Kidney epithelial cell (primary cell): ENCODE data around the gene ESYT3. TPM values are rescaled to one million over a fixed set of nuclear protein-coding genes. Genes with fewer than 3 reads are reported as not detected.
"Not testable (repeated sequence)": the region's sequence is repeated elsewhere in the genome, so short reads cannot be mapped to it uniquely, and the experiment has no call there.

Experiments used
- DNase-seq: peaks from one replicate; pipeline ENCODE4 v3.0.0-alpha.2; 2010; ENCODE audit warnings: low read depth
- H3K27me3 ChIP-seq: 2 replicates; pipeline ENCODE4 v1.6.0; 2011; ENCODE audit warnings: low read length; ENCODE audit not compliant: control insufficient read depth, insufficient read depth
- H3K36me3 ChIP-seq: 2 replicates; pipeline ENCODE4 v1.5.1; 2011; ENCODE audit warnings: low read length; ENCODE audit not compliant: control insufficient read depth, insufficient read depth
- H3K4me3 ChIP-seq: 2 replicates; pipeline ENCODE4 v1.5.1; 2011; ENCODE audit warnings: low read depth, mild to moderate bottlenecking, control low read depth, low read length
- total RNA-seq: library from RNA; depleted of rRNA; stranded (reverse); fragments of >200 nt; gene quantifications from 2 replicates; pipeline ENCODE4 v1.2.3, GENCODE V29; 2015
- TF ChIP-seq, protein P1 (sequence below): IDR thresholded peaks from 2 replicates; pipeline ENCODE4 v1.5.1; 2011; ENCODE audit warnings: mild to moderate bottlenecking, moderate library complexity, low read length, control low read depth, inconsistent platforms; ENCODE audit not compliant: insufficient read depth, poor library complexity, severe bottlenecking

Gene ESYT3
- total RNA-seq, 1 donor from 2014 or later: 1.9 TPM

DNA sequence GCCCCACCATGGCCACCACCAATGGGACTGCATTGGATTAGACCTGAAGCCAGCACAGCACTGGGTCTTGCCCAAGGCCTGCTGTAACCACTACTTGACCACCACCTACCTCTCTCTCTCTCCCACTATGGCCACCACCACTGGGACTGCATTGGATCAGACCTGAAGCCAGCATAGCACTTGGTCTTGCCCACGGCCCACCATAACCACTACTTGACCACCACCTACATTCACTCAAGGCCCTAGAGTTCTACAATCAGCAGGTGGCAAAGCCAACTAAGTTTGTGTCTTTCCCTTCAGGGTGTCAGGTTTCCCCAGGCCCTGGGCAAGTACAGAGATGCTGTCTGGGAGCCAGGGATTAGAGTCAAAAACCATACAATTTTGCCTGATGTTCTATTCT, 57.6 kb downstream of the ESYT3 start:
- Histone ChIP-seq H3K4me3 (no peak overlapping the region), H3K27me3 (no peaks in the 10 kb centered on the region)

DNA sequence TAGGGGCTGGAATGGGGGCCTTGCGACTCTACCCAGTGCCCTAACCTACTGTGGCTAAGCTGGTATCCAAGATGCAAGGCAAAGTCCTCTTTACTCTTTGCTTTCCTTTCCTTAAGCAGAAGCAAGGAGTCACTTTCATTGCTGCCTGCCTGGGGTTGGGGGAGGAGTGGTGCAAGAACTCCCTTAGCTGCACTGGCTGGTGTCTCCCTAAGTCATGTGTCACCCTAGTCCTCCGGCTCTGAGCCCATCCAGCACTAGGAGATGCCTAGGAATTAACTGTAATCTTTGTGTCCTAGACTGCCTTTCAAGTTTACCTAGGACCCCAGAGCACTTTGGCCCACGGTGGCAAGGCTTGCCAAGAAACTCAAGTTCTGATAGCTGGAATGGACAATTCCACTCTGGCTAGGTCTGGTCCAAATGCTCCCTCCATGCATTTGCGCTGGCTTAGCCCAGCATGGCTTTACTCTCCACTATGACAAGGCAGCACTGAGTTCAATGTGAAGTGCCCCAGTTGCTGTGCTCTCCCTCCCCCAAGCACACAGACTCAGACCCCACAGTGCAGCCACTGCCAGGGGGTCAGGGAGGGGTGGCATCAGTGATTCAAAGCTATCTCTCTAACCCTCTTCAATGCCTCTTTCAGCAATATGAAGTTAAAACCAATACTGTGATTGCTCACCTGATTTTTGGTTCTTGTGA, 58.7 kb downstream of the ESYT3 start:
- Histone ChIP-seq H3K36me3 (no peaks in the 10 kb centered on the region), H3K27me3 (no peaks in the 10 kb centered on the region), H3K4me3 (no peak overlapping the region)
- no peak for DNase-seq
- TF ChIP-seq, protein P1, sequence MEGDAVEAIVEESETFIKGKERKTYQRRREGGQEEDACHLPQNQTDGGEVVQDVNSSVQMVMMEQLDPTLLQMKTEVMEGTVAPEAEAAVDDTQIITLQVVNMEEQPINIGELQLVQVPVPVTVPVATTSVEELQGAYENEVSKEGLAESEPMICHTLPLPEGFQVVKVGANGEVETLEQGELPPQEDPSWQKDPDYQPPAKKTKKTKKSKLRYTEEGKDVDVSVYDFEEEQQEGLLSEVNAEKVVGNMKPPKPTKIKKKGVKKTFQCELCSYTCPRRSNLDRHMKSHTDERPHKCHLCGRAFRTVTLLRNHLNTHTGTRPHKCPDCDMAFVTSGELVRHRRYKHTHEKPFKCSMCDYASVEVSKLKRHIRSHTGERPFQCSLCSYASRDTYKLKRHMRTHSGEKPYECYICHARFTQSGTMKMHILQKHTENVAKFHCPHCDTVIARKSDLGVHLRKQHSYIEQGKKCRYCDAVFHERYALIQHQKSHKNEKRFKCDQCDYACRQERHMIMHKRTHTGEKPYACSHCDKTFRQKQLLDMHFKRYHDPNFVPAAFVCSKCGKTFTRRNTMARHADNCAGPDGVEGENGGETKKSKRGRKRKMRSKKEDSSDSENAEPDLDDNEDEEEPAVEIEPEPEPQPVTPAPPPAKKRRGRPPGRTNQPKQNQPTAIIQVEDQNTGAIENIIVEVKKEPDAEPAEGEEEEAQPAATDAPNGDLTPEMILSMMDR: no peak

More for the DNA sequence above, 57.6 kb downstream of the ESYT3 start:
- H3K36me3 ChIP-seq: no peaks in the 10 kb centered on the region
- no peak for DNase-seq
- TF ChIP-seq, protein P1: no peak

- H3K36me3 ChIP-seq: no peaks in the 10 kb centered on the region
- TF ChIP-seq, protein P1: no peak
- no peak for DNase-seq
These were observed 59.6 kb downstream of the ESYT3 start for GRCh38 chr3:138493804-138494606.

DNA sequence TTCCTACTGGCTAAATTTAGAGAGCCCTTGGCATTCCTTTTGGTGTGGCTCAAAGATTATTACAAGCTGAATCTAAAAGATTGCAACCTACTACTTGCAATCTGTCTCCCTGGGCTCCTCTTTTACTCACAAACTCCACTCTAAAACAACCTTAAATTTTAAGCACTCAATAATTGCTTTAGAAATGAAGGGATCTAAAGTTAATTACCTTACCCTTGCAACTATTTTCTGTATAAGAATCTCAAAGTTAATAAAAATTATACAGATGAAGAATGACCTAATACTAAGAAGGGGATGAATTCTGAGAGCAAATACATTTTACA, 60.2 kb downstream of the ESYT3 start:
- H3K4me3 ChIP-seq: no peak overlapping the region
- H3K27me3 ChIP-seq: no peaks in the 10 kb centered on the region
- DNase-seq: no peak
- TF ChIP-seq, protein P1: no peak
- no peaks in the 10 kb centered on the region for H3K36me3 ChIP-seq

More at GRCh38 chr3:138493804-138494606, 59.6 kb downstream of the ESYT3 start:
- H3K4me3 ChIP-seq: no peak overlapping the region
- no peaks in the 10 kb centered on the region for H3K27me3 ChIP-seq

GRCh38 chr3:138495638-138496037, 61.2 kb downstream of the ESYT3 start:
- not testable (repeated sequence) for H3K27me3 ChIP-seq, H3K4me3 ChIP-seq, DNase-seq, H3K36me3 ChIP-seq

- Histone ChIP-seq H3K36me3 (no peaks in the 10 kb centered on the region), H3K4me3 (no peak overlapping the region), H3K27me3 (no peaks in the 10 kb centered on the region)
- TF ChIP-seq, protein P1: no peak
- no peak for DNase-seq
These were observed 62.0 kb downstream of the ESYT3 start for GRCh38 chr3:138496436-138496835.
